GM13977 (cell line): ENCODE measurements around the gene WNT9B.

Experiments
- DNase-seq: peaks from one replicate; pipeline ENCODE4 v3.0.0; 2012; ENCODE audit warnings: low spot score
- CTCF ChIP-seq: IDR thresholded peaks from 2 replicates; pipeline ENCODE4 v1.5.1; 2012; ENCODE audit warnings: mild to moderate bottlenecking, control low read depth; ENCODE audit not compliant: insufficient read depth; ENCODE audit errors: extremely low read depth, missing control alignments
- in situ Hi-C: fragments of 300-500 bp; cut with MboI; formaldehyde crosslinking; loops from one replicate; pipeline ENCODE4 v1.12.0; 2022; ENCODE audit warnings: low sequenced_read_pairs, low pct_unique_long_range_greater_than_20kb, mixed read lengths, inconsistent platforms; ENCODE audit not compliant: unreplicated experiment

Gene WNT9B

GRCh38 chr17:46848534-46848933 is 2.8 kb upstream of the WNT9B start:
- in situ Hi-C loops: no loop called here
- no peak for TF ChIP-seq CTCF
- DNase-seq: no peak

- in situ Hi-C loops: no loop called here
- DNase-seq: no peak
- TF ChIP-seq CTCF: no peak
These were observed 725 bp upstream of the WNT9B start for GRCh38 chr17:46850688-46851028.

- TF ChIP-seq CTCF: no peak
- in situ Hi-C loops: no loop called here
- no peak for DNase-seq
These were observed 2.6 kb downstream of the WNT9B start for GRCh38 chr17:46853896-46854444.

- no peak for DNase-seq
- TF ChIP-seq CTCF: no peak
- in situ Hi-C loops: no loop called here
These were observed 3.1 kb downstream of the WNT9B start for GRCh38 chr17:46854515-46854914.

GRCh38 chr17:46854948-46855347 is 3.6 kb downstream of the WNT9B start:
- in situ Hi-C loops: no loop called here
- no peak for TF ChIP-seq CTCF
- no peak for DNase-seq

- no peak for DNase-seq
- no peak for TF ChIP-seq CTCF
- in situ Hi-C loops: no loop called here
These were observed 6.2 kb downstream of the WNT9B start for GRCh38 chr17:46857600-46857999.

GRCh38 chr17:46859996-46860395 is 8.6 kb downstream of the WNT9B start:
- no peak for DNase-seq
- no peak for TF ChIP-seq CTCF
- in situ Hi-C loops: no loop called here
